Activated CD4-positive, alpha-beta T cell treated with anti-CD3 and anti-CD28 coated beads, Interleukin-2, amount 50 U/mL, for 24 hours (primary cell): Measurements from ENCODE around the gene SCYGR8.
"Not testable (repeated sequence)": the region's sequence is repeated elsewhere in the genome, so short reads cannot be mapped to it uniquely, and the experiment has no call there.

Source experiments
- DNase-seq, 2 donors: peaks; one replicate each; pipeline ENCODE4 v3.0.0-alpha.2; 2020; ENCODE audit warnings: low read depth in 1 of 2, low spot score in 1 of 2

The SCYGR8 gene, protein sequence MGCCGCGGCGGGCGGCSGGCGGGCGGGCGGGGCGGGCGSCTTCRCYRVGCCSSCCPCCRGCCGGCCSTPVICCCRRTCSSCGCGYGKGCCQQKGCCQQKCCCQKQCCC

DNA sequence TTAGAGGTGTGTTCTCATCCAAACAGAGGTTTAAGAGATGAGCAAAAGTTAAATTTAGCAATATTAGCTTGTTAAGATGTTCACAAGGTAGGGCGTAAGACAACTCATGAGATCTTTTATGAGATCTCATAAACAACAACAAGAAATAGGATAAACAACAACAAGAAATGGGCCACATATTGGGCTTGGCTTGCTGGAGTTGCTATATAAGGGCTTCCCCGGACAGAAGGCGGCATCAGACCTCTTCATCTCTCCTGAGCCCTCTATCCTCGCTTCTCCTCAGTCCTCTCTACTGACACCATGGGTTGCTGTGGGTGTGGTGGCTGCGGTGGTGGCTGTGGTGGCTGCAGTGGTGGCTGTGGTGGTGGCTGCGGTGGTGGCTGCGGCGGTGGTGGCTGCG is at the start of gene SCYGR8:
TSS of gene SCYGR8 (plus strand) at position 301 of the 400 bp plus-strand sequence. CDS start at position 301, 0 bp downstream.
- no peak for DNase-seq

DNA sequence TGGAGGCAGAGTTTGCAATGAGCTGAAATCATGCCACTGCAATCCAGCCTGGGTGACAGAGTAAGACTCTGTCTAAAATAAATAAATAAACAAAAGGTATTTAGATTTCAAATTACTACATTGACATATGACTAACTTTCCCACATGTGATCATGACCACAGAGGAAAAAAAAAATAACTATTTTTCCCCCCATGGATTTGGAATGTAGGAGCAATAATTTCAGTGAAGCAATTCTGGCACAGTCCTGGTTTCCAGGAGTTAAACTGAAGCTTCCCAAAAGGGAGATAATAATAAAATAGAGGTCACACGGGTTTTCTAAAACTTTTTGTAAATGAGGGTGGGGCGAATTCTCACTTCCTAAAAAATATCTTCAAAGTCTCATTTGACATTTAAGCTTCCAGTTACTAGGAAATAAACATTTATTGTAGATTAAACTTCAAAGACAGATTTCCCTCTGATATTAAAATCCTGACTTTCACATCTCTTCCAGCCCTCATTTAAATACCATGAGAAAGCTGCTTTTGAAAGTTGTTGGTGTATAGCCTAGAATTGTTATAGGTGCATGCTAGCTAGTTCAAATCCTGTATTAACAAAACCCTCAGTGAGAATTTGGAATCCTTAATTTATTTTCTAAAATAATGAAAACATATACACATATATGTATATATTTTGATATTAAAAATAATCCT is 48.6 kb upstream of the SCYGR8 start:
- DNase-seq = no peak

DNA sequence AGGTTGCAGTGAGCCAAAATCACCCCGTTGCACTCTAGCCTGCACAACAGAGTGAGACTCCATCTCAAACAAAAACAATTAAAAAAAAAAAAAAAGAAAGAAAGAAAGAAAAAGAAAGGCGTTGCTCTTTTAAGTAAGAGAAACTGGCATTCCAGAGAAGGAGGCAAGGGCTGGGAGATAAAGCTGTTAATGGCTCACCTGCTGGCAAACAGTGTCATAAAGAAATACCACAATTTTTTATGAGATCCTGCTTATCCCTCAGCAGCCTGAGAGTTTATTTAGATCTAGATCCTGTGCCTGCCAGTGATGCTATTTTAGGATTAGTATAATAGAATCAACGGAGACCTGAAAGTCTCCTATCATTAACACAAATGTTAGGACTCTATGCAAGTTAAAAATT is 44.1 kb upstream of the SCYGR8 start:
- no peak for DNase-seq

DNA sequence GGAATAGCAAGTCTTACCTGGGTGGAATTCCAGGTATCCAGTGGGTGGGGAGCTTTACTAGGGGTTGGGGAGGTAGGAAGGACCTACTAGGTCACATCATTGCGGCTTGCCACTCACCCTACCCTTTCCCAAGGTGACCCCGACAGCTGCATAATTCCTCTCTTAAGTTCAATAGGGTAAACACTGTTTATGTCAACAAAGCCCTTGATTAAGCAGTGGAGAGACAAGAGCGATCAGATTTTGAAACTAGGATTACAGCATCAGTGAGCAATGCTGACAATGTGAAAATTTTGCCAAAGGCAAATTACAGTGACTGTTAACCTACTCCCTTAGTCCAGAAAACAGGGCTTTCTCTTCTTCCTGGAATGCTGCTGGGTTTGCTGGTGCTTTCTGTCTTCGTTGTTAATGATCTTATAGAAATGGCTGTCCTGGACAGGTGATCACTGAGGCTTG is 42.4 kb upstream of the SCYGR8 start:
- no peak for DNase-seq

DNA sequence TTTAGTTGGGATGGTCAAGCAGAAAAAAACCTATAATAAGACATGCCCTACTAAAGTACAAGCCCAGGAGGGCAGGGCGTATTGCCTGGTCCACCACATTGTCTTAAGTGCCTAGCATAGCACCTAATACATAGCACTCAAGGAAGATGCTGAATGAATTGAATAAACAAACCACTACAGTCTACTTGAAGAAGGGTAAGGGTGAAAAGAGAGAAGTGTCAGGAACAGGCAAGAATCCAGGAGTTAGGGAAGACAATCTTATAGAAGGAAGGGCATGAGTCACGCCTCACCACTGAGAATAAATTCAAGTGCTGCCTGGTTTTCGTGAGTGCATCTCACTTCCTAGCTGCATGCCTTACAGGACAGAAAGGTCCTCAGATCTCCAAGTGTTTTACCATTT is 41.7 kb upstream of the SCYGR8 start:
- DNase-seq = no peak

DNA sequence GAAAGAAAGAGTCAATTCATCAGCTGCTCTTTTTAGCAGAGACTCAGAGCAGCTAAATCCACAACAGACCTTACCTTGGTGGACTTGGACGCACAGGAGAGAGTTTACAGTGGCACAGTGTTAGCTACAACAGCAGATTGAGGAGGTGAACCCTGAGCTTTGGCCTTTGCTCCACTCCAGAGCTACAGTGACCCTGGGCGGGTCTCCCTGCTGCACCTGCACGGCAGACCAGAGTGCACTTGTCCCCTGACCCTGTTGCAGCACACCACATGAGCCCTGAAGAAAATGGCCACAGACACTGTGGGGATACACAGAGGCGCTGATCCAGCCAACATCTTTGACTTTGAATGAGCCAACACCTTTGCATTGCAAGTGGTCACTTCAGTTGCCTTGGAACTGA is 38.8 kb upstream of the SCYGR8 start:
- DNase-seq = no peak

DNA sequence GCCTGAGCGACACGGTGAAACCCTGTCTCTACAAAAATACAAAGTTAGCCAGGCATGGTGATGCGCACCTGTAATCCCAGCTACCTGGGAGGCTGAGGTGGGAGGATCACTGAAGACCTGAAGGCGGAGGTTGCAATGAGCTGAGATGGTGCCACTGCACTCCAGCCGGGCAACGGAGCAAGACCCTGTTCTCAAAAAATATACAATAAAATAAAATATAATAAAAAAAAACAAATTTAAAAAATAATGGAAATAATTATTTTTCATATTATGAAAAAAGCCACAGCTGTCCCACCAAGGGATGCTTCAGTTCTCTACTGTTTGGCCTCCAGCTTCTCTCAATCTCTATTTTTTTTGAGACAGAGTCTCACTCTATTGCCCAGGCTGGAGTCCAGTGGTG is 38.3 kb upstream of the SCYGR8 start:
- DNase-seq = no peak

DNA sequence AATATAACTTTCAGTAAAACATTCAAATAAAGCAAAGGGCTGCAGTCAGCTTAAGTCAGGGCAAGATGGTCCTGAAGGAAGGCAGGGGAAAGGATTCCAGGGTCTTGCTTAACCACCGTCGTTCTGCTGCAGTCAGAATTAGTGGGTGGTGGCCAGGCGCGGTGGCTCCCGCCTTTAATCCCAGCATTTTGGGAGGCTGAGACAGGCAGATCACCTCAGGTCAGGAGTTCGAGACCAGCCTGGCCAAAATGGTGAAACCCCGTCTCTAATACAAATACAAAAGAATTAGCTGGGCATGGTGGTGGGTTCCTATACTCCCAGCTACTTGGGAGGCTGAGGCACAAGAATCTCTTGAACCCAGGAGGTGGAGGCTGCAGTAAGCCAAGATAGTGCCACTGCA is 34.7 kb upstream of the SCYGR8 start:
- DNase-seq = no peak

DNA sequence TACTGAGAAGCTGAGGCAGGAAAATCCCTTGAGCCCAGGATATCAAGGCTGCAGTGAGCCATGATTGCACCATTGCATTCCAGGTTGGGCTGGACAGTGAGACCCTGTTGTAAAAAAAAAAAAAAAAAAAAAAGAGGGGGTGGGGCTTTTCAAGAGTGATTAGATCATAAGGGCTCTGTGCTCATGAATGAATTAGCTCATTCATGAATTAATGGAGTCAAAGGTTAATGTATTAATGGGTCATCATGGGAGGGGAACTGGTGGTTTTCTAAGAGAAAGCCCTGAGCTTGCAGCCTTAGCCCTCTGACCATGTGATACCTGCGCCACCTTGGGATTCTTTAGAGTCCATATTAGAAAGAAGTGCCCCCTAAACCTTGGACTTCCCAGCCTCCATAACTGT is 32.4 kb upstream of the SCYGR8 start:
- DNase-seq = no peak

DNA sequence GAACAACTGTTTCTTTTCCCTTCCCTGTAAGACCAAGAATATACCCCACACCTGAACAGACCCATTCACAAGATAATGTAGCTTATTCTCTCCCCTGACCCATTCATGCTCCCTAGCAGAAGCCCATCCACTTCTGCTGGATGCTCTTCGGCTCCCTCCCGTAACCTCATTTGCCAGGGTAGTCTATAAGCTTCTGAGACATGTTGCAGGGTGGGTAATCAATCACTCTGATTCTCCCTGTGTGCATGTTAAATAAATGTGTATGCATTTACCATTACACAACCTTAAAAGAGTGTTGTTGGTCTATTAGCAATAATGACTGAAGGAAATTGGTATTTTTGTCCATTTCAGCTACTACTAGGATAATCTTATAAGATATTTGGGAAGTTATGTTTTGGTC is 29.2 kb upstream of the SCYGR8 start:
- DNase-seq = no peak

DNA sequence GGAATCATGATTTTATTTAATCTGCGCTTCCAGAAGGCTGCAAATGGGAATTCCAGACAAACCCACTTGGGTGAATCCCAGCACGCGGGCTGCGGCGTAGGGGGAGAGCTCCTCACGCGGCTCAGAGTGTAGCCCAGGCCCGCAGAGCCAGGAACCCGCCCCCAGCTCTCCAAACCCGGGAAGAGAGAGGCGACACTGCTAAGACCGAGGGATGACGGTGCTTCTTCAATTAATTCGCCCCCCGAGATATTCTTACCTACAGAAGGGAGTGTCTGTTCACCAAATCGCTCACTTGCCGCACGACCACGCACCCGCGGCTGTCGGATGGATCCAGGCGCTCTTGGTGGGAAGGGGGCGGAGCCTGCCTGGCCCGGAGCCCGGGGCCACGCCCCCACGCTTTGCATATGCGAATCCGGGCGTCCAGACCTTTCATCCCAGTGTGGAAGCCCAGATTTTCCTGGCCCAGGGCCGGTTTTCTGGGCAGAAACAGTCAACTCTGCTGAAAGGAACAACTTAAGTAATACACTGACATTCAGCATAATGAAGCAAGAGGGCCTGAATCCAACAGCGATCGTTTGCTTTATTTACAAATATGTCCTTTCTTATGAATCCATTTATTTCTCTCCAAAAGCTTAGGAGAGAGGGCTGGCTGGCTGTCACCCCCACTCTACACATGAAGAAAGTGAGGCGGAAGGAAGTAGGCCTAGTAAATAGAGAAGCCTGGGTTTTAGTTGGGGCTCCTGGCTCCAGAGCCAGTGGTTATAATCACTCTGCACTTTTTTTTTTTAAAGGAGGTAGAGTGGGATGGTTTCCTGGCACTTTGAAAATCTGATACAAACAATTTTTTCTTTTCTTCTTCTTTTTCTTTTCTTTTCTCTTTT is 27.8 kb upstream of the SCYGR8 start, which contains the start of gene SLC19A3:
TSS of gene SLC19A3 (minus strand) at position 342 of the 881 bp plus-strand sequence. CDS start 15,710 bp downstream, outside the sequence.
- DNase-seq = no peak

DNA sequence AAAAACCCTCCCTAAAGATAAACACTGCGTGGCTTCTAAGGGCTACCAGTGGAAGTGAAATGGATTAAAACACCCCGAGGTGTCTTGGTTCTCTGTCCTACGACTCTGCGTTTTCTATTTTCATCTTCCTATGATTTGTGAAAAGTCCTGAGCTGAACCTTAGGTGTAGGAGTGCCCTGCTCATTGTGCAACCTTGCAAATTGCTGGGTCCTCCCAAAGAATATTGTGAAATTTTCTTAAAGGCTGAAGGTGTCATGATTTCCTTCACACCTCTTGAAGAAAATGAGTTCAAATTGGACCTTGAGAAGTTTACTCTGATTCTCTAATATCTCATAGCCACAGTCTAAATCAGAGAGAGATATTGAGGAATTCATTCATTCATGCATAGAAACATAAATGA is 26.1 kb upstream of the SCYGR8 start:
- DNase-seq = no peak

DNA sequence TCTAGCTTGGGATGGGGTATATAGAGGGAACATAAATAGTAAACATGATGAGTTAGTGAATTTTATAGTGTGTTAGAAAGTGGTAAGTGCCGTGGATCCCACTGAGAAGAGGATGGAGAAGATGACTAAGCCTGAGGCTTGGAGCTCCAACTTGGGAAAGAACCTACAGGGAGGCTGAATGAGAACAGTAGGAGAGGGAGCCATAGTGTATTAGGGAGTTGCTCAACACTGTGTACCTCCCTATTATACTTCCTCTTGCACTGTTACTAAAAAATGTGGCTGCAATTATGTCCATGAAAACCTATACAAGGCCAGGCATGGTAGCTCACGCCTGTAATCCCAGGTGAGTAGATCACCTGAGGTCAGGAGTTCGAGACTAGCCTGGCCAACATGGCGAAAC is 25.0 kb upstream of the SCYGR8 start:
- DNase-seq = no peak

DNA sequence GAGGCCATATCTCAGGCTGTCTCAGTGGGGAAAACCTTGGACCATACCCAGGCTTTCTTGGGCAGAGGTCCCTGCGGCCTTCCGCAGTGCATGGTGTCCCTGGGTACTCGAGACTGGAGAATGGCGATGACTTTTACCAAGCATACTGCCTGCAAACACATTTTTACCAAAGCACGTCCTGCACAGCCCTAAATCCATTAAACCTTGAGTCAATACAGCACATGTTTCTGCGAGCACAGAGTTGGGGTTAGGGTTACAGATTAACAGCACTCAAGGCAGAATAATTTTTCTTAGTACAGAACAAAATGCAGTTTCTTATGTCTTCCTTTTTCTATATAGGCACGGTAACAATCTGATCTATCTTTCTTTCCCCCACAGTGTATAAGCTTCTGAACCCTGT is 22.9 kb upstream of the SCYGR8 start:
- DNase-seq = not testable (repeated sequence)

DNA sequence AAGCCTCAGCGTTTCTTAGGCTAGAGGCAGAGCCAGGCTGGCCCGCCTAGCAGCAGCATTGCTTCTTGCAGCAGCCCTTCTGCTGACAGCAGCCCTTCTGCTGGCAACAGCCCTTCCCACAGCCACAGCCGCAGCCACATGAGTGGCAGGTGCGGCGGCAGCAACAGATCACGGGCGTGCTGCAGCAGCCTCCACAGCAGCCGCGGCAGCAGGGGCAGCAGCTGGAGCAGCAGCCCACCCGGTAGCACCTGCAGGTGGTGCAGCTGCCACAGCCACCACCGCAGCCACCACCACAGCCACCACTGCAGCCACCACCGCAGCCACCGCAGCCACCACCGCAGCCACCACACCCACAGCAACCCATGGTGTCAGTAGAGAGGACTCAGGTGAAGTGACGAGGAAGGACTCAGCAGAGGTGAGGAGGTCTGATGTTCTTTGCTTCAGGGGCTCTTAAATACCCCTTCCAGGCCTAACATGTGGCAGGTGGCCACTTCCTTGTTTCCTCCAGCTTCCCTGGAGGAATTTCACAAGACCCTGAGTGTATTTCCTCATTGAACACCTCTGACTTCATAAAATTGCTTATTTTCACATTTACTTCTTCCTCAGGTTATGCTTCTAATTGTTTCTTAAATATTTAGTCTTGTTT is 21.2 kb upstream of the SCYGR8 start, which contains the start of gene SCYGR6:
TSS of gene SCYGR6 (minus strand) at position 364 of the 646 bp plus-strand sequence. CDS start at position 364, 0 bp downstream.
- no peak for DNase-seq

DNA sequence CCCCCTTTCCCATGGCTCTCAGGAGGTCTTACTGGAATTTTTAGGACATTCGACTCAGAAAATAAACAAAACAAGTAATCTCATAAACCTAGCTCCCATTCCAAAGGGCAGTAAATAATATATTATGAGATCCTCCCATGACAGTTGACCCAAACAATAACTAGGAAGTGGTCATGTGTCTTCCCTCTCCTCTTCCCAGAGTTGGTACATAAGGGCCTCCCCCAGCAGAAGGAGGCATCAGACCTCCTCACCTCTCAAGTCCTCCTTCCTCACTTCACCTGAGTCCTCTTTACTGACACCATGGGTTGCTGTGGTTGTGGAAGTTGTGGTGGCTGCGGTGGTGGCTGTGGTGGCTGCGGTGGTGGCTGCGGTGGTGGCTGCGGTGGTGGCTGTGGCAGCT is 17.7 kb upstream of the SCYGR8 start, which contains the start of gene SCYGR7:
TSS of gene SCYGR7 (plus strand) at position 301 of the 400 bp plus-strand sequence. CDS start at position 301, 0 bp downstream.
- DNase-seq = no peak

DNA sequence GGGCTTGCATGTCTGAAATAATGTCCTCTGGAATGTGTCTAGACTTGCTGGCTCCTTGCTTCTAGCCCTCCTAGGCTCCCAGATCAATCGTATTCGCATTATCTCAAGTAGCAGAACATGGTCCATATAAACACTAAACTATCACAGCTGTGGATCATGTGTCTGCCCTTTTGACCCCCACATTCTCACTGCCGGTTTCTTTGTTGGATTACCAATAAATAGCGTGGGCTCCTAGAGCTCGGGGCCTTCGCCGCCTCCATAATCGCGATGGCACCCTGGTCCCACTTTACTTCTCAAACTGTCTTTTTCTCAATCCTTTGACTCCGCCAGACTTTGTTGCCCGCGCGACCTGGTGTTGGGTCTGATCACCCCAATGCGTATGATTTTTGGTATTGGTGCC is 6.3 kb upstream of the SCYGR8 start:
- DNase-seq = no peak

DNA sequence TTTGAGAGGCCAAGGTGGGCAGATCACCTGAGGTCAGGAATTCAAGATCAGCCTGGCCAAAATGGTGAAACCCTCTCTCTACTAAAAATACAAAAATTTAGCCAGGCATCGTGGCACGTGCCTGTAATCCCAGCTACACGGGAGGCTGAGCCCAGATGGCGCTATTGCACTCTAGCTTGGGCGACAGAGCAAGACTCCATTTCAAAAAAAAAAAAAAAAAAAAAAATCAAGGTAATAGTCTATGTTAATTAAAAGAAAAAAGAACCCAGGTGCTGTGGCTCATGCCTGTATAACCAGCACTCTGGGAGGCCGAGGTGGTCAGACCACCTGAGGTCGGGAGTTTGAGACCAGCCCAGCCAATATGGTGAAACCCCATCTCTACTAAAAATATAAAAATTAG is 5.0 kb upstream of the SCYGR8 start:
- not testable (repeated sequence) for DNase-seq

DNA sequence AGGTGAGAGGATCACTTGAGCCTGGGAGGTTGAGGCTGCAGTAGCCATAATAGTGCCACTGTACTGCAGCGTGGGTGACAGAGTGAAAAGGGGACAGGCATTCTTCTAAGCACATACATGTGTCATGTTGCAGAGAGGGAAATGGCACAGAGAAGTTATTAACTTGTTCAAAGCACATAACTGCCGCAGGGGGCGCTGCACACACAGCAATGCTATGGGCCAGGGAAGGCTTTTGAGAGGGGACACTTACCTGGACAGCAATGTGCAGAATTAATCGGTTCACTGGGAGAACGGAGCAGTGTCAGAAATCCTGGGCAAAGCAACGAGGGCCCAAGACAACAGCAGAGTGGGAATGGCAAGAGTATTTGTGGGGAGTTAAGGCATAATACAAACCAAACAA is 2.4 kb downstream of the SCYGR8 start:
- DNase-seq = no peak

DNA sequence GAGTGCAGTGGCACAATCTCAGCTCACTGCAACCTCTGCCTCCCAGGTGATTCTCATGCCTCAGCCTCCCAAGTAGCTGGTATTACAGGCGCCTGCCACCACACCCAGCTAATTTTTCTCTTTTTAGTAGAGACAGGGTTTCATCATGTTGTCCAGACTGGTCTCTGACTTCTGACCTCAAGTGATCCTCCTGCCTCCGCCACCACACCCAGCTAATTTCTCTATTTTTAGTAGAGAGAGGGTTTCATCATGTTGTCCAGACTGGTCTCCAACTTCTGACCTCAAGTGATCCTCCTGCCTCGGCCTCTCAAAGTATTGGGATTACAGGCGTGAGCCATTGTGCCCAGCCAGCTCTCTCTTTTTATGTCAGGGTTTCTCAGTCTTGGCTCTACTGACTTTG is 10.6 kb downstream of the SCYGR8 start:
- DNase-seq = not testable (repeated sequence)

DNA sequence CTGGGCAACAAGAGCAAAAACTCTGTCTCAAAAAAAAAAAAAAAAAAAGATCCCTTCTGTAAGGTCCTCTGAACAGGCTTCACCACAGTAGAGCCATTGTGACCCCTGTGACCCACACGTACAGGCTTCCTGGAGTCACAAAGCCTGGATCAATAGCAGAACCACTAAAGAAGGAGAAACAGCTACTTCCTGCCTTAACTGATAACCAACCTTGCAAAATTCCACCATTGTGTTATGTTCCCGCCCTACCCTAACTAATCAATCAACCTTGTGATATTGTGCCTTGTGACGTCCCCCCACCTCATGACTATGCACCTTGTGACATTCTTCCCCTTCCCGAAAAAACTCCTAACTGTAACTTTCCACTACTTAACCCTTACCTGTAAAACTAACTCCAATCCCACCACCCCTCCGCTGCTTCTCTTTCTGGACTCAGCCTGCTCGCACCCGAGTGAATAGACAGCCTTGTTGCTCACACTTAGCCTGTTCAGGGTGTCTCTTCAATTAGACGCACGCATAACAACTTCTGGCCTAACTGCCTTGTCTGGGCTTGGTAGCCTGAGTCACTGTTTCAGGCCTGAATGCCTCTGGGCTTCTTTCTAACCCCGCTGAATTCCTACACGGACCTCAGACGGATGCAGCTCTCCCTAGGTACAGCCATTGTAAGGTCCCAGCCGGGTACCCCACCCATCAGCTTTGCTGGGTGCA is 13.9 kb downstream of the SCYGR8 start:
- DNase-seq = no peak
